GM12878 (cell line): ENCODE measurements around the gene CPLX4. TPM values are rescaled to one million over a fixed set of nuclear protein-coding genes. Genes with fewer than 3 reads are reported as not detected.

ENCODE experiments used
- ATAC-seq: fragments of 200-7000 bp; cut with Tn5 transposase; 3 replicates; pipeline ENCODE4 v1.9.1; 2020; ENCODE audit warnings: mild to moderate bottlenecking, moderate library complexity
- BruUV-seq: library from RNA; stranded (reverse); fragments of 400-500 nt; replicated peaks from 2 replicates; lab custom pipeline; 2021; lab: Mats Ljungman, UMichigan
- CTCF ChIA-PET: fragments of 300-600 bp; sonication (Branson Sonifier 250); formaldehyde crosslinking; extraction: SDS; loops from one replicate; lab custom pipeline; 2021; ENCODE audit warnings: inconsistent platforms; lab: Yijun Ruan, JAX
- POLR2A ChIA-PET: fragments of 350-600 bp; formaldehyde crosslinking; extraction: SDS; loops from one replicate; lab custom pipeline; 2021; ENCODE audit warnings: inconsistent platforms; lab: Charles Lee
- RAD21 ChIA-PET: fragments of 300-600 bp; sonication (Branson Sonifier 250); formaldehyde crosslinking; loops from one replicate; lab custom pipeline; 2023; ENCODE audit warnings: antibody characterized with exemption; ENCODE audit not compliant: unreplicated experiment; lab: Charles Lee
- SMC1A ChIA-PET: fragments of 300-600 bp; sonication (Branson Sonifier 250); formaldehyde crosslinking; loops from one replicate; lab custom pipeline; 2023; ENCODE audit not compliant: unreplicated experiment, uncharacterized antibody; lab: Charles Lee
- DNase-seq: peaks from one replicate; pipeline ENCODE4 v3.0.0-alpha.2; 2011; ENCODE audit warnings: low read depth, low spot score
- FAIRE-seq: peaks from 3 replicates; lab custom pipeline; 2011; peaks lifted over from hg19 to GRCh38; lab: Jason Lieb, UNC
- H2AFZ ChIP-seq: 2 replicates; pipeline ENCODE4 v1.6.0; 2011; ENCODE audit warnings: low read depth, low read length, control low read depth; ENCODE audit not compliant: control insufficient read depth
- H3K27ac ChIP-seq: 2 replicates; pipeline ENCODE4 v1.5.1; 2011; ENCODE audit warnings: control low read depth; ENCODE audit not compliant: control insufficient read depth, insufficient read depth
- H3K27me3 ChIP-seq, 2 experiments: replicated peaks in 1 of 2; 2 replicates each; pipeline versions ENCODE4 v1.6.0 to v1.6.1; 2011; ENCODE audit warnings: low read length in 1 of 2; ENCODE audit not compliant: control insufficient read depth in 2 of 2, insufficient read depth in 2 of 2
- H3K36me3 ChIP-seq, 2 experiments: 2 replicates each; pipeline ENCODE4 v1.5.1; 2011; ENCODE audit warnings: low read length in 1 of 2; ENCODE audit not compliant: control insufficient read depth in 2 of 2, insufficient read depth in 2 of 2
- H3K4me1 ChIP-seq: 2 replicates; pipeline ENCODE4 v1.6.1; 2011; ENCODE audit warnings: mild to moderate bottlenecking, low read length, moderate library complexity, mixed read lengths; ENCODE audit not compliant: control insufficient read depth, insufficient read depth
- H3K4me2 ChIP-seq: 2 replicates; pipeline ENCODE4 v1.6.0; 2011; ENCODE audit warnings: control low read depth; ENCODE audit not compliant: control insufficient read depth, insufficient read depth
- H3K4me3 ChIP-seq: fragments of 200-600 bp; sonication (generic); 2 replicates; pipeline ENCODE4 v1.5.1; 2016
- H3K79me2 ChIP-seq: 2 replicates; pipeline ENCODE4 v1.6.0; 2011; ENCODE audit warnings: low read length; ENCODE audit not compliant: control insufficient read depth, insufficient read depth
- H3K9ac ChIP-seq: 2 replicates; pipeline ENCODE4 v1.8.0; 2011; ENCODE audit warnings: low read length, control low read depth, mixed read lengths; ENCODE audit not compliant: control insufficient read depth, insufficient read depth
- H3K9me3 ChIP-seq: replicated peaks from 3 replicates; pipeline ENCODE4 v1.5.1; 2011; ENCODE audit warnings: mild to moderate bottlenecking, low read length; ENCODE audit not compliant: control insufficient read depth, insufficient read depth
- H4K20me1 ChIP-seq: 2 replicates; pipeline ENCODE4 v1.6.0; 2011; ENCODE audit not compliant: control insufficient read depth, insufficient read depth
- CREM ChIP-seq: IDR thresholded peaks from 2 replicates; pipeline ENCODE4 v1.6.1; 2014; ENCODE audit warnings: antibody characterized with exemption, low read depth
- FOXK2 ChIP-seq: fragments of 450-650 bp; IDR thresholded peaks from 2 replicates; pipeline ENCODE4 v1.6.1; 2017; ENCODE audit warnings: mild to moderate bottlenecking, moderate library complexity
- GABPA ChIP-seq: IDR thresholded peaks from 2 replicates; pipeline ENCODE4 v1.6.1; 2014; ENCODE audit warnings: antibody characterized with exemption, low read depth, mild to moderate bottlenecking, inconsistent platforms
- KAT2A ChIP-seq: conservative IDR thresholded peaks from 2 replicates; pipeline ENCODE4 v1.6.1; 2011; ENCODE audit warnings: low read depth, low read length; ENCODE audit not compliant: control insufficient read depth
- MEF2B ChIP-seq: fragments of 450-650 bp; IDR thresholded peaks from 2 replicates; pipeline ENCODE4 v1.6.1; 2018; ENCODE audit warnings: mild to moderate bottlenecking, moderate library complexity; ENCODE audit not compliant: partially characterized antibody, poor library complexity, severe bottlenecking
- SIX5 ChIP-seq: IDR thresholded peaks from 2 replicates; pipeline ENCODE4 v1.6.1; 2011; ENCODE audit warnings: mild to moderate bottlenecking, low read depth, low read length, moderate library complexity; ENCODE audit not compliant: severe bottlenecking
- SKIL ChIP-seq: fragments of 450-650 bp; IDR thresholded peaks from 2 replicates; pipeline ENCODE4 v1.6.1; 2017; ENCODE audit warnings: mild to moderate bottlenecking, low read depth, inconsistent platforms; ENCODE audit not compliant: poor library complexity, severe bottlenecking
- SUPT20H ChIP-seq: IDR thresholded peaks from 2 replicates; pipeline ENCODE4 v1.6.1; 2011; ENCODE audit warnings: low read depth, mild to moderate bottlenecking, low read length, moderate library complexity, borderline replicate concordance; ENCODE audit not compliant: control insufficient read depth
- TCF3 ChIP-seq: IDR thresholded peaks from 2 replicates; pipeline ENCODE4 v1.6.1; 2012; ENCODE audit warnings: low read depth, mild to moderate bottlenecking, low read length, borderline replicate concordance; ENCODE audit not compliant: insufficient read depth
- ZNF24 ChIP-seq: fragments of 450-650 bp; IDR thresholded peaks from 2 replicates; pipeline ENCODE4 v1.6.1; 2017; ENCODE audit warnings: antibody characterized with exemption, mild to moderate bottlenecking
- ZNF274 ChIP-seq: IDR thresholded peaks from one replicate; pipeline ENCODE4 v1.8.0; 2011; ENCODE audit not compliant: insufficient read length, insufficient read depth
- WGBS: methylation state at CpG from one replicate; pipeline ENCODE4 v1.1.6; 2016; ENCODE audit warnings: low lambda C conversion rate; ENCODE audit not compliant: insufficient replicate concordance, insufficient coverage; ENCODE audit errors: missing lambda C conversion rate; 5-methylcytosine and 5-hydroxymethylcytosine counted together
- in situ Hi-C: fragments of 300-500 bp; cut with MboI; formaldehyde crosslinking; loops from 9 replicates; pipeline ENCODE4 v1.14.3; 2018; ENCODE audit warnings: mixed read lengths
- intact Hi-C: fragments of 100-400 bp; cut with micrococcal nuclease; formaldehyde crosslinking; loops from one replicate; pipeline ENCODE4 v1.14.2; 2022; ENCODE audit not compliant: unreplicated experiment
- polyA plus RNA-seq, 11 experiments: library from polyadenylated mRNA; depleted of rRNA in 4 of 11; unstranded in 6 of 11; stranded (reverse) in 5 of 11; fragments of >200 nt; fragmentation: Nextera tagmentation in 4 of 11; fragmentation: Illumina TruSeq in 1 of 11; extraction: Ambion mirVana in 4 of 11; extraction: Trizol in 1 of 11; gene quantifications; 1 replicate in 1 of 11; 2 replicates in 10 of 11; pipeline versions ENCODE4 v1.2.1 to v1.2.3, GENCODE V29; 2011 to 2016; ENCODE audit warnings: inconsistent platforms in 2 of 11, missing spikeins in 2 of 11, low read depth in 1 of 11
- total RNA-seq, 4 experiments: library from RNA; depleted of rRNA in 3 of 4; stranded (reverse); fragments of >200 nt in 3 of 4; fragmentation: Illumina TruSeq in 1 of 4; extraction: Trizol in 1 of 4; gene quantifications; 2 replicates each; pipeline versions ENCODE4 v1.2.1 to v1.2.3, GENCODE V29; 2013 to 2021

Gene CPLX4
- total and polyA plus RNA-seq, 10 of the 15 experiments (the other 5 are each of a cell fraction or from before 2014, with no cell fraction given), result not detected

GRCh38 chr18:59358414-59358711, 39.9 kb upstream of the CPLX4 start:
- TF ChIP-seq GABPA (no peak), SIX5 (peak; percentile 41)
- Histone ChIP-seq H4K20me1 (no peaks in the 10 kb centered on the region), H3K27ac (peak overlapping the region; percentile 77), H3K4me1 (no peaks in the 10 kb centered on the region), H3K9me3 (no peaks in the 10 kb centered on the region), H3K36me3 (peaks cover 0 to 10% of the 10 kb centered on the region in 2 experiments; a peak in 1 of 4 replicates), H3K9ac (peak overlapping the region; percentile 91), H3K79me2 (peaks cover 48% of the 10 kb centered on the region), H3K27me3 (no peaks in the 10 kb centered on the region), H3K4me2 (peak overlapping the region; percentile 89; the same call in 1 of the 2 replicates), H2AFZ (peak overlapping the region; percentile 89; the same call in 1 of the 2 replicates), H3K4me3 (peak overlapping the region; percentile 68)
- in situ Hi-C loops, result no loop called here
- no peak for FAIRE-seq
- BruUV-seq, result no TSS peak
- SMC1A ChIA-PET, result interaction anchor here (0.6 to 1.0 kb wide), 2 partner anchors 15 to 45 kb away, joined by 3 read pairs; no protein-coding TSS in a partner anchor
- no peak for ATAC-seq
- DNase-seq, result no peak
- CTCF ChIA-PET, result no interaction called here
- POLR2A ChIA-PET, result interaction anchor here (0.6 kb wide), 1 partner anchor 1019 kb away, joined by 3 read pairs; no protein-coding TSS in a partner anchor
- 0% methylated on average over 7 of the region's 8 CpGs for WGBS
- RAD21 ChIA-PET, result interaction anchor here (0.7 kb wide), 1 partner anchor 219 kb away, joined by 4 read pairs; the partner anchor contains the start of gene SEC11C
- intact Hi-C loops, result loop anchor here (2.0 to 10.0 kb wide), 2 partner anchors 216 to 546 kb away; no protein-coding TSS in a partner anchor

- H4K20me1 ChIP-seq, result no peaks in the 10 kb centered on the region
- under 1% methylated on average over 4 of the region's 4 CpGs for WGBS
- FAIRE-seq, result no peak
- POLR2A ChIA-PET, result interaction anchor here (0.6 kb wide), 1 partner anchor 1018 kb away, joined by 3 read pairs; no protein-coding TSS in a partner anchor
- CTCF ChIA-PET, result interaction anchor here (4.0 kb wide), 1 partner anchor 44 kb away, joined by 24 read pairs; no protein-coding TSS in a partner anchor
- peaks cover 3% of the 10 kb centered on the region; the same call in 1 of the 2 replicates for H3K4me1 ChIP-seq
- no peaks in the 10 kb centered on the region for H3K9me3 ChIP-seq
- peaks cover 48% of the 10 kb centered on the region for H3K79me2 ChIP-seq
- H3K9ac ChIP-seq, result peak overlapping the region; percentile 91
- no peak for DNase-seq
- peaks cover 0 to 14% of the 10 kb centered on the region in 2 experiments; a peak in 1 of 4 replicates for H3K36me3 ChIP-seq
- SMC1A ChIA-PET, result interaction anchor here (0.6 to 1.0 kb wide), 2 partner anchors 15 to 45 kb away, joined by 3 read pairs; no protein-coding TSS in a partner anchor
- peak; percentile 18; the same call in 2 of the 3 replicates for ATAC-seq
- TSS peak; percentile 63 for BruUV-seq
- H3K27me3 ChIP-seq, result no peaks in the 10 kb centered on the region
- H3K27ac ChIP-seq, result peak overlapping the region; percentile 77
- H2AFZ ChIP-seq, result no peak overlapping the region
- peak overlapping the region; percentile 68 for H3K4me3 ChIP-seq
- intact Hi-C loops (loop anchor here (2.0 to 10.0 kb wide), 2 partner anchors 215 to 547 kb away; no protein-coding TSS in a partner anchor), in situ Hi-C loops (no loop called here)
- no peak for TF ChIP-seq MEF2B
- TF ChIP-seq SUPT20H, result no peak
- no peak for TF ChIP-seq TCF3
- no peak for TF ChIP-seq FOXK2
- TF ChIP-seq ZNF274, result no peak
- TF ChIP-seq ZNF24, result no peak
- no peak for TF ChIP-seq KAT2A
- no peak for TF ChIP-seq SKIL
- no peak for TF ChIP-seq CREM
- RAD21 ChIA-PET, result interaction anchor here (0.5 to 0.7 kb wide), 2 partner anchors 12 to 218 kb away, joined by 4 read pairs; partner anchors contain the start of gene SEC11C
- peak overlapping the region; percentile 89 for H3K4me2 ChIP-seq
Observed at GRCh38 chr18:59357928-59358327, 39.5 kb upstream of the CPLX4 start.
